ENCODE measurements around the gene SHKBP1.

Gene SHKBP1

DNA sequence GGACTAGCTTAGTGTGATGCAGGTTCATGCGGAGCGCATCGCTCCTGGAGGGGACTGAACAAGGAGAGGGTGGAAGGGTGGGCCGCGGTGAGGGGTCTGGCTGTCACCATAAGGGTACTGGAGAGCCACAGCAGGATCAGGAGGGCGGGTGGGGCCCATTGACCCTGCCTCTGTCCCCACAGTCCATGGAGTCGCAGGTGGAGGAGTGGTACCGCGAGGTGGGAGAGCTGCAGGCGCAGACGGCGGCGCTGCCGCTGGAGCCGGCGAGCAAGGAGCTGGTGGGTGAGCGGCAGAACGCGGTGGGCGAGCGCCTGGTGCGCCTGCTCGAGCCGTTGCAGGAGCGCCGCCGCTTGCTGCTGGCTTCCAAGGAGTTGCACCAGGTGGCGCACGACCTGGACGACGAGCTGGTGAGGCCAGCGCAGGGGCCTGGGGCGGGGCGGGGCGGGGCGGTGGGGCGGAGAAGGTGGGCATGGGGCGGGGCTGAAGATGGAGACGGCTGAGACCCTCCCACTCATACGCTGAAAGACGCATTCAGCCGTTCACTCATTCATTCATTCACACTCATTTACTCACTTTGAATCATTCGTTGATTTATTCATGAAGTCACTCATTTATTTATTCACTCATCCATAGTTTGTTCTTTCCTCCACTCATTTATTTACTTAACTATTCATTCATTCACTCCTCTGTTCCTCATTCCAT lies 27.5 kb upstream of the SHKBP1 start:
- H3F3A ChIP-seq (ENCODE audit: low read depth): no peaks in the 10 kb centered on the region
- H2AFZ ChIP-seq (ENCODE audit: low read length): peak overlapping the region; percentile 92
- H3K4me2 ChIP-seq (ENCODE audit: low read depth, low read length, poor library complexity, severe bottlenecking): peak overlapping the region; percentile 68
- no peak overlapping the region for H3K9ac ChIP-seq (ENCODE audit: low read depth, low read length, poor library complexity, severe bottlenecking)
- no peaks in the 10 kb centered on the region for H3K9me2 ChIP-seq (replicated peaks; ENCODE audit: low read depth, low read length)
- H3K79me2 ChIP-seq (ENCODE audit: insufficient read depth, low read length): no peaks in the 10 kb centered on the region
- no peaks in the 10 kb centered on the region; the same call in 1 of the 2 replicates for H3K9me3 ChIP-seq (ENCODE audit: insufficient read depth, low read depth, low read length)
- H3K4me3 ChIP-seq (ENCODE audit: low read length, poor library complexity, severe bottlenecking): peak overlapping the region; percentile 50
- TF ChIP-seq, protein P1, sequence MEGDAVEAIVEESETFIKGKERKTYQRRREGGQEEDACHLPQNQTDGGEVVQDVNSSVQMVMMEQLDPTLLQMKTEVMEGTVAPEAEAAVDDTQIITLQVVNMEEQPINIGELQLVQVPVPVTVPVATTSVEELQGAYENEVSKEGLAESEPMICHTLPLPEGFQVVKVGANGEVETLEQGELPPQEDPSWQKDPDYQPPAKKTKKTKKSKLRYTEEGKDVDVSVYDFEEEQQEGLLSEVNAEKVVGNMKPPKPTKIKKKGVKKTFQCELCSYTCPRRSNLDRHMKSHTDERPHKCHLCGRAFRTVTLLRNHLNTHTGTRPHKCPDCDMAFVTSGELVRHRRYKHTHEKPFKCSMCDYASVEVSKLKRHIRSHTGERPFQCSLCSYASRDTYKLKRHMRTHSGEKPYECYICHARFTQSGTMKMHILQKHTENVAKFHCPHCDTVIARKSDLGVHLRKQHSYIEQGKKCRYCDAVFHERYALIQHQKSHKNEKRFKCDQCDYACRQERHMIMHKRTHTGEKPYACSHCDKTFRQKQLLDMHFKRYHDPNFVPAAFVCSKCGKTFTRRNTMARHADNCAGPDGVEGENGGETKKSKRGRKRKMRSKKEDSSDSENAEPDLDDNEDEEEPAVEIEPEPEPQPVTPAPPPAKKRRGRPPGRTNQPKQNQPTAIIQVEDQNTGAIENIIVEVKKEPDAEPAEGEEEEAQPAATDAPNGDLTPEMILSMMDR (conservative IDR thresholded peaks at IDR 0.05; ENCODE audit: low read length): peak; percentile 40
- no peak for TF ChIP-seq EZH2phosphoT487 (IDR thresholded peaks at IDR 0.05; ENCODE audit: borderline replicate concordance)
- no peaks in the 10 kb centered on the region for H3K27me3 ChIP-seq (ENCODE audit: insufficient read depth, low read length, poor library complexity, severe bottlenecking)
- H4K20me1 ChIP-seq (ENCODE audit: insufficient read depth, low read length, poor library complexity, severe bottlenecking): no peaks in the 10 kb centered on the region
- H3K4me1 ChIP-seq (ENCODE audit: insufficient read depth, low read length, poor library complexity, severe bottlenecking): peaks cover 4% of the 10 kb centered on the region
- no peaks in the 10 kb centered on the region for H3K36me3 ChIP-seq (ENCODE audit: insufficient read depth, low read length)

DNA sequence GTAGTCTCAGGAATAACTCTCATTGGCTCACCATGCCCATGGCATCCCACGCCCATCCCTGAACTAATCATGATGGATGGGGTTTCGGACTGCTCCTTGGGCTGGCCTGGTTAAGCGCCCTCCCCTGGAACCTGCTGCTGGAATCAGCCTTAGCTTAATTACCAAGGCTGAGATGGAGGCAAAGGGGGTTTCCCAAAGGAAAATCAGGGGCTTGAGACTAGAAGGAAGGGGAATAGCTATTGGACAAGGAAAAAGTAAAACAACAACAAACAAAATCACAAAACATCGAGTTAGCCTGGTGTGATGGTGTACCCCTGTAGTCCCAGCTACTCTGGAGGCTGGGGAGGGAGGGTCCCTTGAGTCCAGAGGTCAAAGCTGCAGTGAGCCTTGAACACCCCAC lies 25.7 kb upstream of the SHKBP1 start:
- Histone ChIP-seq H3K4me3 (ENCODE audit: low read length, poor library complexity, severe bottlenecking) (no peak overlapping the region), H3K79me2 (ENCODE audit: insufficient read depth, low read length) (no peaks in the 10 kb centered on the region), H3K9ac (ENCODE audit: low read depth, low read length, poor library complexity, severe bottlenecking) (no peak overlapping the region), H3K4me2 (ENCODE audit: low read depth, low read length, poor library complexity, severe bottlenecking) (no peak overlapping the region), H3F3A (ENCODE audit: low read depth) (no peaks in the 10 kb centered on the region), H3K36me3 (ENCODE audit: insufficient read depth, low read length) (no peaks in the 10 kb centered on the region), H2AFZ (ENCODE audit: low read length) (no peak overlapping the region), H3K4me1 (ENCODE audit: insufficient read depth, low read length, poor library complexity, severe bottlenecking) (peaks cover 4% of the 10 kb centered on the region), H3K27me3 (ENCODE audit: insufficient read depth, low read length, poor library complexity, severe bottlenecking) (no peaks in the 10 kb centered on the region), H4K20me1 (ENCODE audit: insufficient read depth, low read length, poor library complexity, severe bottlenecking) (no peaks in the 10 kb centered on the region), H3K9me3 (ENCODE audit: insufficient read depth, low read depth, low read length) (no peaks in the 10 kb centered on the region; the same call in 1 of the 2 replicates), H3K9me2 (replicated peaks; ENCODE audit: low read depth, low read length) (no peaks in the 10 kb centered on the region)
- TF ChIP-seq, protein P1 (conservative IDR thresholded peaks at IDR 0.05; ENCODE audit: low read length): no peak
- no peak for TF ChIP-seq EZH2phosphoT487 (IDR thresholded peaks at IDR 0.05; ENCODE audit: borderline replicate concordance)

DNA sequence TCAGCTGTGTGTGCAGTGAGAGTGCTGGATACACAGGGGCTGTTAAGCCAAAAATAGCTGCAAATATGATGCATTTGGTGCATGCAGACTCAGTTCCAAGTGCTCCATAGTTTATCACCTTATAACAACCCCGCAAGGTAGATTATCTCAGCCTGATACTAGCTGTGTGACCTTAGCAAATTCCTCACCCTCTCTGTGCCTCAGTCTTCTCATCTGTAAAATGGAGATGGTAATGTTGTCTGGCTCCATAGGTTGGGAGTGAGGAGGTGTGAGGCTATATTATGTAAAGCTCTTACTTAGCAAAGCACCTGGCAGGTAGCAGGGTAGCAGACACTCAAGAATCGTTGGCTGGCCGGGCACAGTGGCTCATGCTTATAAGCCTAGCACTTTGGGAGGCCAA lies 23.8 kb upstream of the SHKBP1 start:
- Histone ChIP-seq H3F3A (ENCODE audit: low read depth) (no peaks in the 10 kb centered on the region), H3K4me2 (ENCODE audit: low read depth, low read length, poor library complexity, severe bottlenecking) (no peak overlapping the region), H3K27me3 (ENCODE audit: insufficient read depth, low read length, poor library complexity, severe bottlenecking) (no peaks in the 10 kb centered on the region), H3K4me3 (ENCODE audit: low read length, poor library complexity, severe bottlenecking) (no peak overlapping the region), H4K20me1 (ENCODE audit: insufficient read depth, low read length, poor library complexity, severe bottlenecking) (no peaks in the 10 kb centered on the region), H2AFZ (ENCODE audit: low read length) (no peak overlapping the region), H3K36me3 (ENCODE audit: insufficient read depth, low read length) (no peaks in the 10 kb centered on the region), H3K9me3 (ENCODE audit: insufficient read depth, low read depth, low read length) (no peaks in the 10 kb centered on the region), H3K4me1 (ENCODE audit: insufficient read depth, low read length, poor library complexity, severe bottlenecking) (peaks cover 4% of the 10 kb centered on the region), H3K9me2 (replicated peaks; ENCODE audit: low read depth, low read length) (no peaks in the 10 kb centered on the region), H3K79me2 (ENCODE audit: insufficient read depth, low read length) (no peaks in the 10 kb centered on the region), H3K9ac (ENCODE audit: low read depth, low read length, poor library complexity, severe bottlenecking) (no peak overlapping the region)
- no peak for TF ChIP-seq EZH2phosphoT487 (IDR thresholded peaks at IDR 0.05; ENCODE audit: borderline replicate concordance)
- TF ChIP-seq, protein P1 (conservative IDR thresholded peaks at IDR 0.05; ENCODE audit: low read length): no peak
